Esophagus muscularis mucosa (tissue), 4 donors: ENCODE data around the gene DIP2C. TPM values are rescaled to one million over a fixed set of nuclear protein-coding genes. Genes with fewer than 3 reads are reported as not detected.

Source experiments
- DNase-seq: peaks from one replicate; pipeline ENCODE4 v3.0.0-alpha.2; 2017; ENCODE audit errors: extremely low spot score
- H3K27ac ChIP-seq, 4 donors: fragments of 200-600 bp; sonication (generic); replicated peaks in 1 of 4; 1 replicate in 3 of 4; 2 replicates in 1 of 4; pipeline ENCODE4 v1.5.1; 2016 to 2019; ENCODE audit warnings: mild to moderate bottlenecking in 1 of 4
- H3K27me3 ChIP-seq, 4 donors: fragments of 200-600 bp; sonication (generic); one replicate each; pipeline versions ENCODE4 v1.5.1 to v1.6.0; 2016 to 2019
- H3K36me3 ChIP-seq, 4 donors: fragments of 200-600 bp; sonication (generic); one replicate each; pipeline ENCODE4 v1.5.1; 2016 to 2019
- H3K4me1 ChIP-seq, 4 donors: fragments of 200-600 bp; sonication (generic); one replicate each; pipeline ENCODE4 v1.5.1; 2016 to 2019
- H3K4me3 ChIP-seq, 4 donors: fragments of 200-600 bp; sonication (generic); 1 replicate in 2 of 4; 2 replicates in 2 of 4; pipeline ENCODE4 v1.5.1; 2016 to 2019; ENCODE audit warnings: mild to moderate bottlenecking in 4 of 4, moderate library complexity in 1 of 4
- H3K9me3 ChIP-seq, 4 donors: fragments of 200-600 bp; sonication (generic); 1 replicate in 3 of 4; 2 replicates in 1 of 4; pipeline ENCODE4 v1.5.1; 2016 to 2019
- EP300 ChIP-seq: sonication (generic); formaldehyde crosslinking; IDR thresholded peaks from one replicate; pipeline ENCODE4 v1.6.1; 2017; ENCODE audit warnings: antibody characterized with exemption
- POLR2A ChIP-seq: fragments of 450-650 bp; IDR thresholded peaks from one replicate; pipeline ENCODE4 v1.6.1; 2017; ENCODE audit warnings: antibody characterized with exemption, moderate library complexity, mild to moderate bottlenecking, low read depth
- POLR2AphosphoS5 ChIP-seq, 2 donors: sonication (generic); formaldehyde crosslinking; IDR thresholded peaks; one replicate each; pipeline ENCODE4 v1.6.1; 2017; ENCODE audit warnings: antibody characterized with exemption in 2 of 2
- WGBS: methylation state at CpG from one replicate; pipeline ENCODE4 v1.1.5; 2018; 5-methylcytosine and 5-hydroxymethylcytosine counted together
- intact Hi-C: fragments of 100-400 bp; cut with DNase I; formaldehyde crosslinking; loops from one replicate; pipeline ENCODE4 v1.15.1; 2023
- total RNA-seq, 4 donors: library from RNA; depleted of rRNA; stranded (reverse); fragments of >200 nt; gene quantifications; one replicate each; pipeline versions ENCODE4 v1.1.0 to v1.2.1, GENCODE V29; 2016
- TF ChIP-seq, protein P1 (sequence below), 3 experiments: fragments of 200-600 bp in 2 of 3; fragments of 450-650 bp in 1 of 3; sonication (generic) in 2 of 3; IDR thresholded peaks; one replicate each; pipeline ENCODE4 v1.5.1; 2017 to 2019; ENCODE audit warnings: antibody characterized with exemption in 3 of 3, mild to moderate bottlenecking in 2 of 3, moderate library complexity in 1 of 3

The DIP2C gene
- total RNA-seq, 4 donors from 2014 or later: 38.6 to 66.4 (median 55.7) TPM

DNA sequence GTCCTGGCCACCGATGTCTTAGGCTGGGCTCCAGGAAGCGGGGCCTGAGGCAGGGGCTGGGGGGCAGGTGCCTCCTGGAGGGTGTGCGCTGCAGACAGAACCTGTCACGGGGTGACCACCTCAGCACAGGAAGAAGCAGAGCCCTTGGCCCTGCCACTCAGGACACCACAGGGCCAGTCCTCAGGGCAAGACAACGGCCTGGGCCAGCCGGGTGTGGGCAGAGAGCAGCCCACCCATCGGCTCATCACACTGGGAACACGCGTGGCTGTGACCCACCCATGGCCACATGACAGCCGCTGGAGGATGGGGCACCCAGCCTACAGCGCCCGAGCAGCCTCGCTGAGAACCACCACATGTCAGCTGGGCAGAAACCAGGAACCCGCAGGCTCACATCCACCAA lies 5.9 kb upstream of the DIP2C start:
- TF ChIP-seq, protein P1, sequence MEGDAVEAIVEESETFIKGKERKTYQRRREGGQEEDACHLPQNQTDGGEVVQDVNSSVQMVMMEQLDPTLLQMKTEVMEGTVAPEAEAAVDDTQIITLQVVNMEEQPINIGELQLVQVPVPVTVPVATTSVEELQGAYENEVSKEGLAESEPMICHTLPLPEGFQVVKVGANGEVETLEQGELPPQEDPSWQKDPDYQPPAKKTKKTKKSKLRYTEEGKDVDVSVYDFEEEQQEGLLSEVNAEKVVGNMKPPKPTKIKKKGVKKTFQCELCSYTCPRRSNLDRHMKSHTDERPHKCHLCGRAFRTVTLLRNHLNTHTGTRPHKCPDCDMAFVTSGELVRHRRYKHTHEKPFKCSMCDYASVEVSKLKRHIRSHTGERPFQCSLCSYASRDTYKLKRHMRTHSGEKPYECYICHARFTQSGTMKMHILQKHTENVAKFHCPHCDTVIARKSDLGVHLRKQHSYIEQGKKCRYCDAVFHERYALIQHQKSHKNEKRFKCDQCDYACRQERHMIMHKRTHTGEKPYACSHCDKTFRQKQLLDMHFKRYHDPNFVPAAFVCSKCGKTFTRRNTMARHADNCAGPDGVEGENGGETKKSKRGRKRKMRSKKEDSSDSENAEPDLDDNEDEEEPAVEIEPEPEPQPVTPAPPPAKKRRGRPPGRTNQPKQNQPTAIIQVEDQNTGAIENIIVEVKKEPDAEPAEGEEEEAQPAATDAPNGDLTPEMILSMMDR (IDR thresholded peaks at IDR 0.05): no peak
- no peak for TF ChIP-seq POLR2A
- no peak for TF ChIP-seq POLR2AphosphoS5 (IDR thresholded peaks at IDR 0.05)
- TF ChIP-seq EP300: no peak
- Histone ChIP-seq H3K27ac (no peak overlapping the region), H3K4me3 (no peak overlapping the region), H3K36me3 (no peaks in the 10 kb centered on the region), H3K27me3 (peaks cover 0 to 33% (median 0%) of the 10 kb centered on the region in 4 donors), H3K9me3 (no peaks in the 10 kb centered on the region), H3K4me1 (peaks cover under 1 to 20% (median 16%) of the 10 kb centered on the region in 4 donors)
- 100% methylated on average over 2 of the region's 14 CpGs for WGBS
- DNase-seq: no peak
- intact Hi-C loops: no loop called here

DNA sequence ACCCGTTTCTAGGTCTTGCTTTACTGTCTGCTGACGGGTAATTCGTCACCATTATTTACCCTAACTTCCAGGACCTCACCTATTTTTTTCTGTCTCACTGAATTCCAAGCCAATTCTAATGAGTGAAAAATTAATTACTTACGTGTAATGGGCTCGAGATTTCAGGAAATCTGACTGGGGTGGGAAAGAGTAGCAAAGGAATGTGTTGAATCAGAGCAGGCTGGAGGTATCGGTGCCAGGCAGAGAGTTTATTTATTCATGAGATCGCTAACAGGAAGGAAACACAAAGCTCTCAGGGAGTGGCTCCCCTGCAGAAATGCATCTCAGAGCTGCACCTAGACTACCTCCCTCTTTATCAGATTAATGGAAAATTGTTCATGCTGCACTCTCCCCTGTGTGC lies 4.0 kb upstream of the DIP2C start:
- no peak for DNase-seq
- Histone ChIP-seq H3K27ac (no peak overlapping the region), H3K9me3 (no peaks in the 10 kb centered on the region), H3K36me3 (no peaks in the 10 kb centered on the region), H3K4me3 (no peak overlapping the region), H3K27me3 (peaks cover 0 to 16% (median 0%) of the 10 kb centered on the region in 4 donors), H3K4me1 (peaks cover 5 to 25% (median 21%) of the 10 kb centered on the region in 4 donors)
- intact Hi-C loops: loop anchor here (5.0 kb wide), 1 partner anchor 94 kb away; no protein-coding TSS in a partner anchor
- TF ChIP-seq POLR2AphosphoS5 (IDR thresholded peaks at IDR 0.05): no peak
- WGBS: 39% methylated on average over 7 of the region's 7 CpGs

DNA sequence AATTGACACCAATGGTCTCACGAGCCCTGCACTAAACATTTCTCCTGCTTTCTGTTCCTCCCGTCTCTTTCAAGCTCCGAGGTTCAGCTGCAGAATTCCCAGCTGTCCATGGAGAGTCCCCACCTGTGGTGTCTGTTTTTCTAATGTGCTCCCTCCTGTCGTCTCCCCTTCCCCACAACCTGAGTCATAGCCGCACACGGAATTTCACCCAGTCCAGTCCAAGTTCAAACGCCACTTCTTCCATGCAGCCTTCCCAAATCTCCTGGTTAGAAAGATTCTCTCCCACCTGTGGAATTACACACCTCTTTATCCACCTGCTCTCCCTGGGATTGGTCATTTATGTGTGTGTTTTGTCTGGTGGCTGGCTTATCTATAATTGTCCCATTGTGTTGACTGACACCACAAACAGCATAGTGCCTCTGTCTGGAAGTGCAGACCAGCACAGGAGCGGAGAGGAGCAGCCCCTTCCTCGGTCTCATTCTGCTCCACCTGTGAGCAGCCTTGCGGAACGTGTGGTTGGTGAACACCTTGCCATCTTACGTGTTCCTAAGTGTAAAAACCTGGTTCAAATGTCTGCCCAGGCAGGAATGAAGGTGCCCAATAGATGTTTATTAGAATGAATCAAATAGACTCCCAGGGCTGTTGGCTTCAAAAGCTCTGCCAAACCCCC lies 3.3 kb upstream of the DIP2C start:
- TF ChIP-seq POLR2AphosphoS5 (IDR thresholded peaks at IDR 0.05): no peak
- no peak for TF ChIP-seq POLR2A
- no peak for TF ChIP-seq EP300
- TF ChIP-seq, protein P1 (IDR thresholded peaks at IDR 0.05): no peak
- 87% methylated on average over 12 of the region's 12 CpGs for WGBS

DNA sequence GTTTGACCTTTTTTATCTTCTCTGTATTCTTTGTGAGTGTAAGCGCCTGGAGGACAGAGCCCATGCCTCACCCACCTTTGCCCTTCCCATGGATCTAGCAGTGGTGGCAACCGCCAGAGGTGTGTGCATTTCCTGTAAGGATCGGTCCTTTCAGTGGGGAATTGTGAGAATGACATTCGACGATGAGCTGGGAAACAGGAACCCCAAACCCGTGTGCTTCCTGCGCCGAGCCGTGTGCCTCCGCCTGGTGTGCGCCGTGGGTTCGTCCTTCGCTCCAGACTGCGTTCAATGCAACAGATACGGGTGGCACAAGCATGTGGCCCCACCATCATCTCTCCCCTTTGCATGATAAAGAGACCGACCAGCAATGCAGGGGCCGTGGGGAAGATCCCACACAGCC lies 1.7 kb upstream of the DIP2C start:
- intact Hi-C loops: loop anchor here (5.0 kb wide), 1 partner anchor 96 kb away; no protein-coding TSS in a partner anchor
- H3K27me3 ChIP-seq: no peaks in the 10 kb centered on the region
- H3K4me1 ChIP-seq: peaks cover 14 to 47% (median 43%) of the 10 kb centered on the region in 4 donors
- H3K36me3 ChIP-seq: no peaks in the 10 kb centered on the region
- H3K9me3 ChIP-seq: no peaks in the 10 kb centered on the region
- DNase-seq: no peak
- peak overlapping the region; percentile 85 to 96 (median 92) for H3K27ac ChIP-seq
- TF ChIP-seq, protein P1 (IDR thresholded peaks at IDR 0.05): no peak
- TF ChIP-seq EP300: no peak
- no peak for TF ChIP-seq POLR2AphosphoS5 (IDR thresholded peaks at IDR 0.05)
- TF ChIP-seq POLR2A: no peak
- WGBS: 86% methylated on average over 15 of the region's 18 CpGs
- H3K4me3 ChIP-seq: no peak overlapping the region

More for the DNA sequence above, 3.3 kb upstream of the DIP2C start:
- intact Hi-C loops: loop anchor here (5.0 kb wide), 1 partner anchor 94 kb away; no protein-coding TSS in a partner anchor
- DNase-seq: no peak
- H3K27me3 ChIP-seq: peaks cover 0 to 10% (median 0%) of the 10 kb centered on the region in 4 donors
- no peak overlapping the region for H3K4me3 ChIP-seq
- H3K27ac ChIP-seq: no peak overlapping the region
- H3K9me3 ChIP-seq: no peaks in the 10 kb centered on the region
- no peaks in the 10 kb centered on the region for H3K36me3 ChIP-seq
- peaks cover 11 to 32% (median 27%) of the 10 kb centered on the region in 4 donors for H3K4me1 ChIP-seq

DNA sequence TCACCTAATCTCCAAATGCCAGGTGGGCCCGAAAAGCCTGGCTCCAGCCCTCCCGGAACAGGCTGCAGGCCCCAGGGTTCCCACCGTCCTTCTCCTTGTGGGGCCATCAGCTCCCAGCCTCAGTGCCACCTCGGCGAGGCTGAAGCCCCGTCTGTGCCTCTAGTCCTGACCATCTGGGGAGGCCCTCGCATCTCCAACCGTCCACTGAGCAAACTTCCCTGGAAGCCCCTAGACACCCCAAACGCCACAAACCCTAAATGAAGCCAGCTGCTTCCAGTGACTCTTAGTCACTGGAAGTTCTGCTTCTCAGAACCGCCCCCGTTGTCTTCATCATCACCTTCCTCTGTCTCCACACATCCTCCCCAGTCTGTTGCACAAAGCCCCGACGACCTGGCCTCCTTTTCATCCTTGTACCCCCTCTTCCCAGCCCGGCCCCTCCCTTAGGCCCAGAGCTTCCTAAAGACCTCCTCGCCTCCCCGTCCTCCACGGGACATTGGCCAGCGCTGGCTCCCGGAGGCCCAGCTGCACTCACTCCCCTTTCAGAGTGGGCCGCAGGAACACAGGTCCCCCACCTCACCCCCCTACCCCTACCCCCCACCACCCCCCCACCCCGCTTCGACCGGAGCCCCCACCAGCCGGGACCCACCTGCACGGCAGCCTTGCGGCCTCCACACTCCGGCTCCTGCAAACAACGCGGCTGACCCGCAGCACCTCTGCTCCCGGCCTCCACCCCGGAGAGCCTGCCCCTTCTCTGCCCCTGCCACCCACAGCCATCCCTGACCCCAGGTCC lies 1.1 kb upstream of the DIP2C start:
- peaks cover 14 to 51% (median 44%) of the 10 kb centered on the region in 4 donors for H3K4me1 ChIP-seq
- intact Hi-C loops: loop anchor here (5.0 kb wide), 1 partner anchor 97 kb away; no protein-coding TSS in a partner anchor
- TF ChIP-seq POLR2AphosphoS5 (IDR thresholded peaks at IDR 0.05): peak in 1 of 2 donors; percentile 0
- no peak for TF ChIP-seq POLR2A
- 74% methylated on average over 26 of the region's 32 CpGs for WGBS
- peak overlapping the region; percentile 85 to 96 (median 92) for H3K27ac ChIP-seq
- no peaks in the 10 kb centered on the region for H3K36me3 ChIP-seq
- no peaks in the 10 kb centered on the region for H3K27me3 ChIP-seq
- H3K4me3 ChIP-seq: peak overlapping the region; percentile 58 to 92 (median 60)
- no peak for DNase-seq
- H3K9me3 ChIP-seq: no peaks in the 10 kb centered on the region
